ENCODE measurements around the gene CTF1. TPM values are rescaled to one million over a fixed set of nuclear protein-coding genes. Genes with fewer than 3 reads are reported as not detected.

Gene CTF1
- total and polyA plus RNA-seq, 10 of the 15 experiments (the other 5 are each of a cell fraction or from before 2014, with no cell fraction given): 0.04 to 0.46 (median 0.11) TPM; not detected in 3

DNA sequence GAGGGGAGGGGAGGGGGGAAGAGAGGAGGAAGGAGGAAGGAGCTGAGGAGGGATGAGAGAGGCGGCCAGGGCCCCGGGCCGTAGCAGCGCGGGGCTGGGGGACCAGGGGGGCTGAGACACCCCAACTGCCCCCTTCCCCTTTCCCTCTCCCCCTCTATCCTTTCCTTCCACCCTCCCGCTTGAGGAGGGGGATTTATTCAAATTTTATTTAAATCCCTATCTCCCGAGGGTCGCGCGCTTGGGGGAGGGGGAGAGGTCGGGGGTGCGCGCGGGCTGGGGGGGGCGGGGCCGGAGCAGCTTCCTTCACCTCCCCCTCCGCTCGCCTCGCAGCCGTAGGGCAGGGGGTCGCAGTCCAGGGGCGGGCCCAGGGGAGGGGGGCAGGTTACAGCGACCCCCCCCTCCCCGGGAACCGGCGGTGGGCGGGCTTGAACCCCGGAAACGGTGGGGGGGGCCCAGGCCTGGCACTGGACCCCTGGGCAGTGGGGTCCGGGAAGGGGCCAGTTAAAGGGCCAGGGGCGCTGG lies 27.2 kb downstream of the CTF1 start, which contains the start of gene FBXL19:
Gene FBXL19, plus strand, starts transcription at position 19 of the 522 bp plus-strand sequence. CDS start 2,183 bp downstream, outside the sequence.
- Histone ChIP-seq H3K4me2 (ENCODE audit: control insufficient read depth, insufficient read depth) (peak within 1 kb of the TSS; percentile 57), H3K9me3 (replicated peaks; ENCODE audit: control insufficient read depth, insufficient read depth, low read length) (no peaks in the 10 kb centered on the region), H3K4me3 (peak within 1 kb of the TSS; percentile 81), H3K9ac (ENCODE audit: control insufficient read depth, insufficient read depth, low read length) (peak within 1 kb of the TSS; percentile 70), H4K20me1 (ENCODE audit: control insufficient read depth, insufficient read depth) (no peaks in the 10 kb centered on the region), H3K27ac (ENCODE audit: control insufficient read depth, insufficient read depth) (peak within 1 kb of the TSS; percentile 89), H2AFZ (ENCODE audit: control insufficient read depth, low read depth, low read length) (peak within 1 kb of the TSS; percentile 80), H3K4me1 (ENCODE audit: control insufficient read depth, insufficient read depth, low read length) (peaks cover 4% of the 10 kb centered on the region; the same call in 1 of the 2 replicates), H3K27me3 (replicated peaks in 1 of 2; ENCODE audit: control insufficient read depth in 2 of 2, insufficient read depth in 2 of 2, low read length in 1 of 2) (no peaks in the 10 kb centered on the region), H3K79me2 (ENCODE audit: control insufficient read depth, insufficient read depth, low read length) (peaks cover 5% of the 10 kb centered on the region), H3K36me3 (ENCODE audit: control insufficient read depth in 2 of 2, insufficient read depth in 2 of 2, low read length in 1 of 2) (no peaks in the 10 kb centered on the region; a peak in 2 of 4 replicates)
- ChIA-PET RAD21 (ENCODE audit: unreplicated experiment) (interaction anchor here (0.6 to 1.3 kb wide), 3 partner anchors 77 to 110 kb away, joined by 3 to 5 read pairs (median 4); no protein-coding TSS in a partner anchor), POLR2A (interaction anchor here (0.5 to 1.5 kb wide), 4 partner anchors 17 to 161 kb away, joined by 3 to 8 read pairs (median 3); no protein-coding TSS in a partner anchor), CTCF (interaction anchor here (0.6 kb wide), 1 partner anchor 18 kb away, joined by 3 read pairs; no protein-coding TSS in a partner anchor), SMC1A (ENCODE audit: uncharacterized antibody, unreplicated experiment) (no interaction called here)
- TF ChIP-seq NFXL1 (IDR thresholded peaks at IDR 0.05; ENCODE audit: borderline replicate concordance): peak; percentile 89; the same call in 1 of the 2 replicates
- TF ChIP-seq KDM1A (IDR thresholded peaks at IDR 0.05; ENCODE audit: borderline replicate concordance): no peak
- intact Hi-C loops (cut with micrococcal nuclease; ENCODE audit: unreplicated experiment): loop anchor here (2.0 to 10.0 kb wide), 5 partner anchors 27 to 269 kb away; partner anchors contain the start of genes CFAP119, CTF1, FBRS and PRR14
- BruUV-seq (replicated peaks): no TSS peak
- no peak for DNase-seq (ENCODE audit: low read depth, low spot score)
- WGBS (ENCODE audit: insufficient coverage, insufficient replicate concordance, low lambda C conversion rate, missing lambda C conversion rate): 0% methylated on average over 6 of the region's 31 CpGs
- no peak for FAIRE-seq
- peak; percentile 1; the same call in 2 of the 3 replicates for ATAC-seq
- in situ Hi-C loops (cut with MboI): loop anchor here (5.0 kb wide), 1 partner anchor 81 kb away; no protein-coding TSS in a partner anchor

DNA sequence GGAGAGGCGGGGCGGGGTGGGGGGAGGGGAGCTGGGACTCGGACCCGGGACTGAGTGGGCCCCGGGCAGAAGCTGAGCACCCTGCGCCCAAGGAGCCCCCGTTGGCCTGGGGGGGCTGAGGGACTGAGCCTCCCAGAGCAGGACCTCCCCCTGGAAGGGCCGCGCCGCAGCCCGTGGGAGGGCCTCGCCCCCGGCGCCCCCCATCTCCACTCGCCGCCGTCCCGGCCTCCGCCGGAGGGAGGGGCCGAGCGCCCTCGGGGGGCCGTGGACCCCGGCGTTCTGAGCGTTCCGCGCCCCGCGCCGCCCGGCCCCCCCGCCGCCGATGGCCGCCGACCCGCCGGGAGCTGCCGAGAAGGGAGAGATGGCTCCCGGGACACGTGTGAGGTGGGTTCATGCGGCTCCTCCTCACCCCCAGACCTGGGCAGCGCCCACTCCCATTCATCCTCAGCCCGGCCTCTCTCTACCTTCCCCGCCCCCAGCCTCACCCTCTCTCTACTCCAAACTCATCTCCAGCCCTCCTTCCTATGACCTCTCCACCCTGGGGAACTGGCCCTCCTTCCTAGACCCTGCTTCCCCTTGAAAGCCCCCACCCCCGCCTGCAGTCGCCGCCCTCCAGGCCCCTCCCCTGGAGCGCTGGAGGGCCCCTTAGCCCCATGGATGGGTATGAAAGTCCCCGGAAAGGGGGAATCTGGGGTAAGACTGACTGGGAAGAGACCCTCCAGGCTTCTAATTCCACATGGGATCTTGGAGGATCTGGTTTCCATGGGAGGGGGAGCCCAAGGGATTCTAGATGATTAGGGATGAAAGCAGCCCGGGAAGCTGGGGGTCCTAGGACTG lies 27.9 kb downstream of the CTF1 start:
- intact Hi-C loops (cut with micrococcal nuclease; ENCODE audit: unreplicated experiment) (loop anchor here (5.0 to 10.0 kb wide), 3 partner anchors 162 to 269 kb away; partner anchors contain the start of genes CFAP119, FBRS, PRR14 and RNF40), in situ Hi-C loops (cut with MboI) (loop anchor here (5.0 kb wide), 1 partner anchor 82 kb away; no protein-coding TSS in a partner anchor)
- no peaks in the 10 kb centered on the region for H4K20me1 ChIP-seq (ENCODE audit: control insufficient read depth, insufficient read depth)
- H3K4me1 ChIP-seq (ENCODE audit: control insufficient read depth, insufficient read depth, low read length): peaks cover 4% of the 10 kb centered on the region; the same call in 1 of the 2 replicates
- ChIA-PET RAD21 (ENCODE audit: unreplicated experiment) (interaction anchor here (0.6 to 1.3 kb wide), 4 partner anchors 29 to 111 kb away, joined by 3 to 5 read pairs (median 4); no protein-coding TSS in a partner anchor), POLR2A (interaction anchor here (0.5 to 1.5 kb wide), 4 partner anchors 16 to 1009 kb away, joined by 3 to 8 read pairs (median 3); no protein-coding TSS in a partner anchor), CTCF (interaction anchor here (1.1 to 5.2 kb wide), 2 partner anchors 17 to 23 kb away, joined by 3 to 26 read pairs; no protein-coding TSS in a partner anchor), SMC1A (ENCODE audit: uncharacterized antibody, unreplicated experiment) (no interaction called here)
- H3K4me2 ChIP-seq (ENCODE audit: control insufficient read depth, insufficient read depth): peak overlapping the region; percentile 48
- DNase-seq (ENCODE audit: low read depth, low spot score): no peak
- H3K79me2 ChIP-seq (ENCODE audit: control insufficient read depth, insufficient read depth, low read length): peaks cover 5% of the 10 kb centered on the region
- H3K9me3 ChIP-seq (replicated peaks; ENCODE audit: control insufficient read depth, insufficient read depth, low read length): no peaks in the 10 kb centered on the region
- peak overlapping the region; percentile 81 for H3K4me3 ChIP-seq
- no peak for FAIRE-seq
- no TSS peak for BruUV-seq (replicated peaks)
- H3K9ac ChIP-seq (ENCODE audit: control insufficient read depth, insufficient read depth, low read length): peak overlapping the region; percentile 57
- H3K36me3 ChIP-seq (ENCODE audit: control insufficient read depth in 2 of 2, insufficient read depth in 2 of 2, low read length in 1 of 2): no peaks in the 10 kb centered on the region; a peak in 2 of 4 replicates
- ATAC-seq: no peak
- 5% methylated on average over 20 of the region's 53 CpGs for WGBS (ENCODE audit: insufficient coverage, insufficient replicate concordance, low lambda C conversion rate, missing lambda C conversion rate)
- no peak overlapping the region for H2AFZ ChIP-seq (ENCODE audit: control insufficient read depth, low read depth, low read length)
- no peaks in the 10 kb centered on the region for H3K27me3 ChIP-seq (replicated peaks in 1 of 2; ENCODE audit: control insufficient read depth in 2 of 2, insufficient read depth in 2 of 2, low read length in 1 of 2)
- H3K27ac ChIP-seq (ENCODE audit: control insufficient read depth, insufficient read depth): peak overlapping the region; percentile 32; the same call in 1 of the 2 replicates
- no peak for TF ChIP-seq POU2F2 (IDR thresholded peaks at IDR 0.05; ENCODE audit: borderline replicate concordance, low read depth, low read length)
- TF ChIP-seq ZSCAN29 (IDR thresholded peaks at IDR 0.05): no peak
- TF ChIP-seq, protein P1, sequence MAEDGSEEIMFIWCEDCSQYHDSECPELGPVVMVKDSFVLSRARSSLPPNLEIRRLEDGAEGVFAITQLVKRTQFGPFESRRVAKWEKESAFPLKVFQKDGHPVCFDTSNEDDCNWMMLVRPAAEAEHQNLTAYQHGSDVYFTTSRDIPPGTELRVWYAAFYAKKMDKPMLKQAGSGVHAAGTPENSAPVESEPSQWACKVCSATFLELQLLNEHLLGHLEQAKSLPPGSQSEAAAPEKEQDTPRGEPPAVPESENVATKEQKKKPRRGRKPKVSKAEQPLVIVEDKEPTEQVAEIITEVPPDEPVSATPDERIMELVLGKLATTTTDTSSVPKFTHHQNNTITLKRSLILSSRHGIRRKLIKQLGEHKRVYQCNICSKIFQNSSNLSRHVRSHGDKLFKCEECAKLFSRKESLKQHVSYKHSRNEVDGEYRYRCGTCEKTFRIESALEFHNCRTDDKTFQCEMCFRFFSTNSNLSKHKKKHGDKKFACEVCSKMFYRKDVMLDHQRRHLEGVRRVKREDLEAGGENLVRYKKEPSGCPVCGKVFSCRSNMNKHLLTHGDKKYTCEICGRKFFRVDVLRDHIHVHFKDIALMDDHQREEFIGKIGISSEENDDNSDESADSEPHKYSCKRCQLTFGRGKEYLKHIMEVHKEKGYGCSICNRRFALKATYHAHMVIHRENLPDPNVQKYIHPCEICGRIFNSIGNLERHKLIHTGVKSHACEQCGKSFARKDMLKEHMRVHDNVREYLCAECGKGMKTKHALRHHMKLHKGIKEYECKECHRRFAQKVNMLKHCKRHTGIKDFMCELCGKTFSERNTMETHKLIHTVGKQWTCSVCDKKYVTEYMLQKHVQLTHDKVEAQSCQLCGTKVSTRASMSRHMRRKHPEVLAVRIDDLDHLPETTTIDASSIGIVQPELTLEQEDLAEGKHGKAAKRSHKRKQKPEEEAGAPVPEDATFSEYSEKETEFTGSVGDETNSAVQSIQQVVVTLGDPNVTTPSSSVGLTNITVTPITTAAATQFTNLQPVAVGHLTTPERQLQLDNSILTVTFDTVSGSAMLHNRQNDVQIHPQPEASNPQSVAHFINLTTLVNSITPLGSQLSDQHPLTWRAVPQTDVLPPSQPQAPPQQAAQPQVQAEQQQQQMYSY (CRISPR knock-in tag; IDR thresholded peaks at IDR 0.05): no peak
- TF ChIP-seq ZNF217 (IDR thresholded peaks at IDR 0.05): no peak
- TF ChIP-seq TARDBP (IDR thresholded peaks at IDR 0.05; ENCODE audit: borderline replicate concordance): no peak
- 0 out of 2 replicates have a peak, but pooled peaks have one; percentile 39 for TF ChIP-seq BACH1 (IDR thresholded peaks at IDR 0.05; ENCODE audit: borderline replicate concordance)
- no peak for TF ChIP-seq KAT2A (conservative IDR thresholded peaks at IDR 0.05; ENCODE audit: control insufficient read depth, low read depth, low read length)

Measured in GM12878 (cell line).